Epithelial cell of esophagus (primary cell): Measurements from ENCODE around the gene CCSER1.

Experiments
- DNase-seq: peaks from one replicate; pipeline ENCODE4 v3.0.0; 2010; ENCODE audit warnings: low read depth
- H3K4me3 ChIP-seq: 2 replicates; pipeline ENCODE4 v1.5.1; 2011; ENCODE audit warnings: mild to moderate bottlenecking, low read length, control low read depth
- TF ChIP-seq, protein P1 (sequence below): IDR thresholded peaks from 2 replicates; pipeline ENCODE4 v1.5.1; 2011; ENCODE audit warnings: low read depth, mild to moderate bottlenecking, low read length, control low read depth, inconsistent platforms; ENCODE audit not compliant: insufficient read depth; ENCODE audit errors: missing control alignments

Gene CCSER1

DNA sequence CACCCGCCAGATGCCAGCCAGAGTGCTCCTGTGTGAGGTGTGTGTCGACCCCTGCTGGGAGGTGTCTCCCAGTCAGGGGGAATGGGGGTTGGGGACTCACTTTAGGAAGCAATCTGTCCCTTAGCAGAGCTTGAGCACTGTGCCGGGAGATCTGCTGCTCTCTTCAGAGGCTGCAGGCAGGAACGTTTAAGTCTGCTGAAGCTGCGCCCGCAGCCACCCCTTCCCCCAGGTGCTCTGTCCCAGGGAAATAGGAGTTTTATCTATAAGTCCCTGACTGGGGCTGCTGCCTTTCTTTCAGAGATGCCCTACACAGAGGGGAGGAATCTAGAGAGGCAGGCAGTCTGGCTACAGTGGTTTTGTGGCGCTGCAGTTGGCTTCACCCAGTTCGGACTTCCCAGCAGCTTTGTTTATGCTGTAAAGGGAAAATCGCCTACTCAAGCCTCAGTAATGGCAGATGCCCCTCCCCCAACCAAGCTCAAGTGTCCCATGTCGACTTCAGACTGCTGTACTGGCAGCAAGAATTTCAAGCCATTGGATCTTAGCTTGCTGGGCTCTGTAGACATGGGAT lies 80.8 kb downstream of the CCSER1 start:
- no peak overlapping the region for H3K4me3 ChIP-seq
- TF ChIP-seq, protein P1, sequence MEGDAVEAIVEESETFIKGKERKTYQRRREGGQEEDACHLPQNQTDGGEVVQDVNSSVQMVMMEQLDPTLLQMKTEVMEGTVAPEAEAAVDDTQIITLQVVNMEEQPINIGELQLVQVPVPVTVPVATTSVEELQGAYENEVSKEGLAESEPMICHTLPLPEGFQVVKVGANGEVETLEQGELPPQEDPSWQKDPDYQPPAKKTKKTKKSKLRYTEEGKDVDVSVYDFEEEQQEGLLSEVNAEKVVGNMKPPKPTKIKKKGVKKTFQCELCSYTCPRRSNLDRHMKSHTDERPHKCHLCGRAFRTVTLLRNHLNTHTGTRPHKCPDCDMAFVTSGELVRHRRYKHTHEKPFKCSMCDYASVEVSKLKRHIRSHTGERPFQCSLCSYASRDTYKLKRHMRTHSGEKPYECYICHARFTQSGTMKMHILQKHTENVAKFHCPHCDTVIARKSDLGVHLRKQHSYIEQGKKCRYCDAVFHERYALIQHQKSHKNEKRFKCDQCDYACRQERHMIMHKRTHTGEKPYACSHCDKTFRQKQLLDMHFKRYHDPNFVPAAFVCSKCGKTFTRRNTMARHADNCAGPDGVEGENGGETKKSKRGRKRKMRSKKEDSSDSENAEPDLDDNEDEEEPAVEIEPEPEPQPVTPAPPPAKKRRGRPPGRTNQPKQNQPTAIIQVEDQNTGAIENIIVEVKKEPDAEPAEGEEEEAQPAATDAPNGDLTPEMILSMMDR, result no peak
- DNase-seq, result no peak

DNA sequence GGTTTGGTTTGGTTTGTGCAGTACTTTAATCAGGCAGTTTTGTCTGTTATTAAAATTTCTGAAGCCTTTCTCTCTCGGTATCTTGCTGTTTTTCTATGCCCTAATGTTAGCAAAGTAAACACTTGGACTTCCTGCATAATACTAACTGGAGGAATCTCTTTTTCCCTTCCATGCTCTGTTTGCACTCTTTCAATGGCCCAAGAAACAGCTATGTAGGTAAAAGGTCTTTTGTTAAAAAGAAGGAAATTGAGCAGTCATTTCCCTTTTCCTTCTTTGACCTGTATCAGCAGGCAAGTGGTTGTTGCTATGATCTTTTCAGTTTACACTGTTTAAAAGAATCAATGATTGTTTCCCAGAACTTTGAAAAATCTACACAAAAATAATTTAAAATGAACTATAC lies 82.7 kb downstream of the CCSER1 start:
- H3K4me3 ChIP-seq, result no peak overlapping the region
- TF ChIP-seq, protein P1, result no peak
- no peak for DNase-seq

GRCh38 chr4:90211174-90211573 lies 84.0 kb downstream of the CCSER1 start:
- peak; percentile 67 for DNase-seq
- TF ChIP-seq, protein P1, result no peak
- H3K4me3 ChIP-seq, result no peak overlapping the region

- DNase-seq, result peak; percentile 80
- TF ChIP-seq, protein P1, result no peak
- no peak overlapping the region for H3K4me3 ChIP-seq
Measured at GRCh38 chr4:90215286-90215685, 88.1 kb downstream of the CCSER1 start.

GRCh38 chr4:90219822-90220221 lies 92.6 kb downstream of the CCSER1 start:
- no peak for DNase-seq
- no peak overlapping the region for H3K4me3 ChIP-seq
- TF ChIP-seq, protein P1, result no peak

- H3K4me3 ChIP-seq, result no peak overlapping the region
- DNase-seq, result no peak
- TF ChIP-seq, protein P1, result no peak
Measured at GRCh38 chr4:90220459-90220858, 93.3 kb downstream of the CCSER1 start.

GRCh38 chr4:90226734-90227133 lies 99.5 kb downstream of the CCSER1 start:
- no peak overlapping the region for H3K4me3 ChIP-seq
- TF ChIP-seq, protein P1, result no peak
- DNase-seq, result no peak
